ENCODE results near the gene YES1.

DNA sequence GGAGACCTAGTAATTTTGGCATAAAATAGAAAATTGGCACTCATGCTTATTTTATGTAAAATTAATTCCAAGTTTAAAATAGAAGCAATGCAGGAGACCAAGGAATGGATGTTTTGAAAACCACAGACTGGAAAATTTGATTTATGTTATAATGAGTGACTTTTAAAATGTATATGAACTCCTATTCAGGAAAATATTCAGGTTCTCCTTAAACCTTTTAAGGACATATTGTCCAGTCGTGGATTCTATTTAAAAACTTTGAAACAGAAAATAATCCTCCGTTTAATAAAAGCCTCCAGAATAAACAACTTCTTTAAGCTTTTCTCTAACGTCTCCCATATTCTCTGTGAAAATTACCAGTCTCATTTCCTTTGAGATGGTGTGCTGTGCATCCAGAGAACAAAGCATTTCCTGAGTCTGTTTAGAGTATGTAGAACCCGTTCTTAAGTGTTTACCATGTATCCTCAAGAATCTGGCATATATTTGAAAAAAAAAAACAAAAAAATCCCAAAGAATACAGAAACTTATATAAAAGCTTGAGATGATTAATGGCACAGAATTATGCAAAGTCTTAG, 8.6 kb upstream of the YES1 start:
- no peak for TF ChIP-seq MNT (IDR thresholded peaks at IDR 0.05)
- TF ChIP-seq SMAD3 (CRISPR knock-in tag; IDR thresholded peaks at IDR 0.05) = no peak
- no peak for TF ChIP-seq TRIM24 (CRISPR knock-in tag; IDR thresholded peaks at IDR 0.05)
- no peak for TF ChIP-seq SRF (IDR thresholded peaks at IDR 0.05; ENCODE audit: low read depth, low read length)
- no peak for TF ChIP-seq POLR2AphosphoS5 (IDR thresholded peaks at IDR 0.05; ENCODE audit: low read depth, low read length)
- no peak for TF ChIP-seq CTCF (CRISPR knock-in tag; IDR thresholded peaks at IDR 0.05)
- TF ChIP-seq POLR2A (IDR thresholded peaks at IDR 0.05; ENCODE audit: insufficient read depth in 1 of 2, low read depth in 2 of 2, low read length in 2 of 2) = no peak
- no peak for TF ChIP-seq TBL1XR1 (IDR thresholded peaks at IDR 0.05; ENCODE audit: borderline replicate concordance, low read length, partially characterized antibody)
- TF ChIP-seq NR2C2 (CRISPR knock-in tag; IDR thresholded peaks at IDR 0.05; ENCODE audit: borderline replicate concordance) = no peak

All from HepG2 (cell line).